ENCODE results near the gene PACSIN2.

PACSIN2 gene

DNA sequence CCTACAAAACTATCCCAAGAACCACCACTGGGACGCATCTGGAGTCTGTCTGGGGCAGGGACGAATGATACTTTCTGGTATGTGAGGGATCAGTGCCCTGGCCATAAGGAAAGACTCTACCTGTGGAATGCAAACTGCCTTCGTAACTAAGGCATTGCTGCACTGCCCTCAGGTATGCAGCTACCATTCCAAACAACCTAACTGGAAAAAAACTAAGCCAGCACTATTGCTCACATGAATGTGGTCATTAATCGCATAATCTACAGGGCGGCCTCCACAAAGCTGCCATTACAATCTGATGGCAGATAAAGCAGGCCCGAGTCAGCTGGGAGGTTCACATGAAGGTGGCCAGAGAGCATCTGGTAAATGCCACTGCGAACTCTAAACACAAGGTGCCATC is 3.9 kb downstream of the PACSIN2 start:
- H3K79me2 ChIP-seq (ENCODE audit: control insufficient read depth, low read length) = peaks cover 87% of the 10 kb centered on the region

DNA sequence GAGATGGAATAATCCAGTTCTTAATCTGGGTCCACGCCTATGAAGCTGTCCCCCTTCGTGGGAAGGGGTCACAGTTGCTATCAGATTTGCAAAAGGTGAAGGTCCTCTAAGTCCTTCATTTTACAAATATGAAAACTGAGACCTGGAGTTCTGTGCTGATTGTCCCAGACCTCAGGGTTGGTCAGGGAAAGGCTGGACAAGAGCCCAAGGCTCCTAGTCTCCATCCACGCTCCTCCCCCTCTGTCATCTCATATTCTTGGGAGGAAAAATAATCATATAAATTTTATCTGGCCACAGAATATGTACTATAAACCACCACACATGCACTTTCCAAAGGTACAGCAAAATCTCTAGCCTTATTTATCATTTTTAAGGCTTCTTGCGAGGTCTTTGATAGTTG is 5.5 kb downstream of the PACSIN2 start:
- no peak overlapping the region for H3K4me3 ChIP-seq (ENCODE audit: low read length)
- peaks cover 4% of the 10 kb centered on the region; the same call in 1 of the 2 replicates for H3K36me3 ChIP-seq (ENCODE audit: control insufficient read depth, low read length)
- H3K27ac ChIP-seq (ENCODE audit: low read depth, low read length) = no peak overlapping the region
- H3K79me2 ChIP-seq (ENCODE audit: control insufficient read depth, low read length) = peaks cover 100% of the 10 kb centered on the region
- TF ChIP-seq, protein P1, sequence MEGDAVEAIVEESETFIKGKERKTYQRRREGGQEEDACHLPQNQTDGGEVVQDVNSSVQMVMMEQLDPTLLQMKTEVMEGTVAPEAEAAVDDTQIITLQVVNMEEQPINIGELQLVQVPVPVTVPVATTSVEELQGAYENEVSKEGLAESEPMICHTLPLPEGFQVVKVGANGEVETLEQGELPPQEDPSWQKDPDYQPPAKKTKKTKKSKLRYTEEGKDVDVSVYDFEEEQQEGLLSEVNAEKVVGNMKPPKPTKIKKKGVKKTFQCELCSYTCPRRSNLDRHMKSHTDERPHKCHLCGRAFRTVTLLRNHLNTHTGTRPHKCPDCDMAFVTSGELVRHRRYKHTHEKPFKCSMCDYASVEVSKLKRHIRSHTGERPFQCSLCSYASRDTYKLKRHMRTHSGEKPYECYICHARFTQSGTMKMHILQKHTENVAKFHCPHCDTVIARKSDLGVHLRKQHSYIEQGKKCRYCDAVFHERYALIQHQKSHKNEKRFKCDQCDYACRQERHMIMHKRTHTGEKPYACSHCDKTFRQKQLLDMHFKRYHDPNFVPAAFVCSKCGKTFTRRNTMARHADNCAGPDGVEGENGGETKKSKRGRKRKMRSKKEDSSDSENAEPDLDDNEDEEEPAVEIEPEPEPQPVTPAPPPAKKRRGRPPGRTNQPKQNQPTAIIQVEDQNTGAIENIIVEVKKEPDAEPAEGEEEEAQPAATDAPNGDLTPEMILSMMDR (IDR thresholded peaks at IDR 0.05; ENCODE audit: low read depth, low read length, poor library complexity, severe bottlenecking) = no peak
- no peak for TF ChIP-seq EZH2phosphoT487 (IDR thresholded peaks at IDR 0.05; ENCODE audit: borderline replicate concordance, low read length)
- H3F3A ChIP-seq (ENCODE audit: control insufficient read depth, insufficient read depth) = no peaks in the 10 kb centered on the region
- H3K27me3 ChIP-seq (ENCODE audit: control insufficient read depth, low read length) = no peaks in the 10 kb centered on the region
- peaks cover 16% of the 10 kb centered on the region; the same call in 1 of the 2 replicates for H4K20me1 ChIP-seq (ENCODE audit: control insufficient read depth, insufficient read depth, low read depth, low read length)
- no peak overlapping the region for H3K4me2 ChIP-seq (ENCODE audit: low read length)
- no peaks in the 10 kb centered on the region for H3K9me3 ChIP-seq (ENCODE audit: control insufficient read depth, insufficient read depth, low read length)
- peaks cover 29% of the 10 kb centered on the region for H3K4me1 ChIP-seq (ENCODE audit: control insufficient read depth, low read length)
- no peaks in the 10 kb centered on the region for H3K9me2 ChIP-seq (replicated peaks; ENCODE audit: control insufficient read depth, low read length)

More for the DNA sequence above, 3.9 kb downstream of the PACSIN2 start:
- peaks cover 4% of the 10 kb centered on the region; the same call in 1 of the 2 replicates for H3K36me3 ChIP-seq (ENCODE audit: control insufficient read depth, low read length)
- H3K9me3 ChIP-seq (ENCODE audit: control insufficient read depth, insufficient read depth, low read length) = no peaks in the 10 kb centered on the region
- no peak for TF ChIP-seq EZH2phosphoT487 (IDR thresholded peaks at IDR 0.05; ENCODE audit: borderline replicate concordance, low read length)
- TF ChIP-seq, protein P1 (IDR thresholded peaks at IDR 0.05; ENCODE audit: low read depth, low read length, poor library complexity, severe bottlenecking) = no peak
- peaks cover 36% of the 10 kb centered on the region for H3K4me1 ChIP-seq (ENCODE audit: control insufficient read depth, low read length)
- H3K27me3 ChIP-seq (ENCODE audit: control insufficient read depth, low read length) = no peaks in the 10 kb centered on the region
- H3K4me3 ChIP-seq (ENCODE audit: low read length) = no peak overlapping the region
- H3K27ac ChIP-seq (ENCODE audit: low read depth, low read length) = no peak overlapping the region
- H3K4me2 ChIP-seq (ENCODE audit: low read length) = no peak overlapping the region
- H4K20me1 ChIP-seq (ENCODE audit: control insufficient read depth, insufficient read depth, low read depth, low read length) = peaks cover 14% of the 10 kb centered on the region; the same call in 1 of the 2 replicates
- no peaks in the 10 kb centered on the region for H3F3A ChIP-seq (ENCODE audit: control insufficient read depth, insufficient read depth)
- no peaks in the 10 kb centered on the region for H3K9me2 ChIP-seq (replicated peaks; ENCODE audit: control insufficient read depth, low read length)

DNA sequence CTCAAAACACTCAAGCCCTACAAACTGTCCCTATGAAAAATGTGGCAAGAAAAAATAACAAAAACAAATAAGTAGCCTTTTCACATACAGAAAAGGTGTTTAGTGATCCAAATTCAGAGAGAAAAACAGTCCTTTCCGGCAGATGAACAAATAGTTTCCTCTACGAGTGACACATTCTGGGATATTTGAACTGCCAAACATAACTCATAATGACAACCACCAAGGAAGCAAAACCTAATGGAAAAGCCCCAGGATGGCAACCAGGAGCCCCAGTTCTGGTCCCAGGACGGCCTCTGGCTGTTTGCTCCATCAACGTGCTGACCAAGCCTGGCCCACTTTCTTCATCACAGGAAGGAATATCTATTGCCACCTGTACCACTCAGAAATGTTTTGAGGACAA is 6.0 kb downstream of the PACSIN2 start:
- H3K4me2 ChIP-seq (ENCODE audit: low read length) = no peak overlapping the region
- peaks cover 16% of the 10 kb centered on the region; the same call in 1 of the 2 replicates for H4K20me1 ChIP-seq (ENCODE audit: control insufficient read depth, insufficient read depth, low read depth, low read length)
- no peaks in the 10 kb centered on the region for H3K9me3 ChIP-seq (ENCODE audit: control insufficient read depth, insufficient read depth, low read length)
- peaks cover 4% of the 10 kb centered on the region; the same call in 1 of the 2 replicates for H3K36me3 ChIP-seq (ENCODE audit: control insufficient read depth, low read length)
- no peak for TF ChIP-seq EZH2phosphoT487 (IDR thresholded peaks at IDR 0.05; ENCODE audit: borderline replicate concordance, low read length)
- TF ChIP-seq, protein P1 (IDR thresholded peaks at IDR 0.05; ENCODE audit: low read depth, low read length, poor library complexity, severe bottlenecking) = no peak
- H3K27me3 ChIP-seq (ENCODE audit: control insufficient read depth, low read length) = no peaks in the 10 kb centered on the region
- H3K4me3 ChIP-seq (ENCODE audit: low read length) = no peak overlapping the region
- no peaks in the 10 kb centered on the region for H3F3A ChIP-seq (ENCODE audit: control insufficient read depth, insufficient read depth)
- no peak overlapping the region for H3K27ac ChIP-seq (ENCODE audit: low read depth, low read length)
- peaks cover 100% of the 10 kb centered on the region for H3K79me2 ChIP-seq (ENCODE audit: control insufficient read depth, low read length)
- peaks cover 28% of the 10 kb centered on the region for H3K4me1 ChIP-seq (ENCODE audit: control insufficient read depth, low read length)
- H3K9me2 ChIP-seq (replicated peaks; ENCODE audit: control insufficient read depth, low read length) = no peaks in the 10 kb centered on the region

Data from DOHH2 (cell line).